GM19240 (cell line): Measurements from ENCODE around the gene PRCP.

ENCODE experiments used
- DNase-seq: peaks from one replicate; pipeline ENCODE4 v3.0.0; 2011; ENCODE audit warnings: low spot score; ENCODE audit not compliant: insufficient read length

PRCP gene

DNA sequence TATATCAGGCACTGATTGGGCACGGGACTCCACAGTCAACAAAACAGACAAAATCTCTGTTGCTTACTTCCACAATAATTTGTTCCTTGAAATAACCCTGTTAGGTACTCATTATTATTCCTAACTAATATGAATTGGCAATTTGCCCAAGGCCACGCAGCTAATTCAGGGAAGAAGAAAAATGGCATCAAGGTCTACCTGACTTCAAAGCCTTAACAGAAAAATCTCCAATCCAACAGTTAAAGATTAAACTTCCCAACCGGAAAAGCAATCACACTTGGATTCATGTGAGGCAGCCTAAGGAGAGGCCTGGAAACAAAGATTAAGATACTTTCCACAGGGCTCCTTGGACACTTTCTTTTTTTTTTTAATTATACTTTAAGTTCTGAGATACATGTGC is 68.9 kb downstream of the PRCP start:
- DNase-seq, result no peak

DNA sequence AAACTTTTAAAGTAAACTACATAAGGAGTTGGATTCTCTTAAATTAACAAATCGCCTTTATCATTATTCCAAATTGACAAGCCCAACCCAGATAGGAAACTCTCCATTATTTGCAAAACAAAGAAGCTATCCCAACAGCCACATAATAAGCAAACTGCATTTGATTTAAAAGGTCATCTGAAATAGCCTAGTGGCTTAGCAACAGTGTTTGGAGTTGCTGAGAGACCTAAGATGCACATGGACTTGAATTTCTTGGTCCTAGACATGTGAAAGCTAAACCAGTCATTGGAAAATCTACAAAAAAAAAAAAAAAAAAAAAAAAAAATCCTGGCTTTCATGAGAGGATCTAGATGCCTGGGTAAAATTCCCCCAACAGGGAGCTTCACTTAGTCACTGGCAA is 69.5 kb downstream of the PRCP start:
- DNase-seq, result no peak

DNA sequence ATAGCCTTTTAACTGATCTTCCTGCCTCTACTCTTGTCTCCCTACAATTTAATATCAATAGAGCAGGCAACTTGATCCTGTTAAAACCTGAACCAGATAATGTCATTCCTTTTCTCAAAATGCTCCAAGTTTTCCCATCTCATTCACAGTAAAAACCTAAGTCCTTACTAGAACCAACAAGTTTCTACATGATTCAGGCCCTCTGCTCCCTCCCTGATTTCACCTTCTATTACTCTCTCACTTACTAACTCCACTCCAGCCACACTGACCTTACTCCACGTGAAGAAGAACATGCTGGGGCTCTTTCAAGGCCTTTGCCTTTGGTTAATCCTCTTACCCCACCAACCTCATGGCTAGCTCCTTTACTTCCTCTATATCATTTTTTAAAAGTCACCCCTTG is 71.1 kb downstream of the PRCP start:
- DNase-seq, result no peak

DNA sequence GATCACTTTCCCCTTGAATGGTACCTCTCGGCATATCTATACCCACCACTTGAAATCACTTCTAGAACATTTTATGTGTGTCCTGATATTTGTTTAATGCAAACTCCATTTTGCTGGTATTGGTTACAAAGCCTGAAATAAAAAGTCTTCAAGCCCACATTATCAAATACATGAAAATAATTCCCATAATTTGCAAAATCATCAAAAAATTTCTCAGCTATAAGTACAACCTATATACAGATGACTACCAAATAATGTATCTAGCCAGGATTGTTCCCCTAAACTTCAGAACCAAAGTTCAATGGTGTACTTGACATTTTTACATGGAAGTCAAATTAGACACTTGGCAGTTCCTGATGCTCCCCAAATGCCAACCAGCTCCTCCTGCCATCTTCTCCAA is 71.8 kb downstream of the PRCP start:
- DNase-seq, result no peak

DNA sequence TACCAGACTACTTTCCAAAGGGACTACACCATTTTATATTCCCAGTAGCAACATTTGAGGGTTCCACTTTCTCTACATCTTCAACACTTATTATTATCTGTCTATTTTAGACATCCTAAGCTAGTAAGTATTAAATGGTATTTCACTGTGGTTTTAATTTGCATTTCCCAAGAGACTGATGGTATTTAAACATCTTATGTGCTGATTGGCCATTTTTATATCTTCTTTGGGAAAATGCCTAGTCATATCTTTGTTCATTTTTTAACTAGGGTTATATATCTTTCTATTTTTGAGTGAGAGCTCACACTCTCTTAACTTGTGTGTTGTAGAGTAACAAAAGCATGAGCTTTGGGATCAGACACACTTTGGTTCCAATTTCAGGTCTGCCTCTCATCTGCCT is 73.7 kb downstream of the PRCP start:
- no peak for DNase-seq

DNA sequence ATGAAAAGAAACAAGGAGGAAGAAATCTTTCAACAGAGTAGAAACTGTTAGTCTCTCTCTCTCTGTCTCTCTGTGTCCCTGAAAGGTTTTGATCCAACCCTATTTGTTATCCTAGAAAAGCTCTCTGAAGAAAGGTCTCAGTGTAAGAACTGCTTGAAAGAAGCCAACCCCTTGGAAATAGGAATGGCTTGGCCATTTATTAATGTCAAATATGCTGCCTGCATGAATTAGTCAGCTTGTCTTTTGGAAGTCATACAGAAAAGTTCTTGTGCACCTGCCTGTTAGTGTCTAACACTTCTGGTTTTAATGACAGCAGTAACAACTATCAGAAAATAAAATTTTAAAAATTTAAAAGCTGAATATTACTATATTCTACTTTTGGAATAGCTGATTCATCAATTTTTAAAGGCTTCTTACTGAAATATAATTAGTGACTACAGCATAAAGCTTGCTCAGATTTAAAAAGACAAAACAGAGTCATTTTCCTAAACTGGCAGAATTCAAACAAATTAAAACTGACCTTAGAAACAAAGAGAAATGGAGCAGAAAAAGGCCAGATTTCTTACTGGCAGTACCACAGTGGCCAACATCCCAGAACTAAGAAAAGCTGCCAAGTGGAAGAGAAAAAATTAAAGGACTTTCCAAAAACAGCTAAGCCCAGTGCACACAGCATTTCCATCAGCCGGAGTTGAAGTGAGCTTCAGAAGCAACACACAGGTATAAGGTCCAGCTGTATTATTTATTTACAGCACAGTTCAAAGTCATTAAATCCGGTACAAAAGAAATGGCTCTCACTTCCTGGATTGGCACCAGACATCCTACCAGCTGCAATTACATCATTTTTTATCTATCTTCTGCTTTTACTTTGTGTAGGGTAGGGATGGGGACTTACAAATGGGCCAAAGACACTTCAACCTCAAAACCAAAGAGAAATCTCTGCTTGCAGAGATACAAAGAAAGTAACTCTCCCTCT is 76.3 kb downstream of the PRCP start:
- no peak for DNase-seq

DNA sequence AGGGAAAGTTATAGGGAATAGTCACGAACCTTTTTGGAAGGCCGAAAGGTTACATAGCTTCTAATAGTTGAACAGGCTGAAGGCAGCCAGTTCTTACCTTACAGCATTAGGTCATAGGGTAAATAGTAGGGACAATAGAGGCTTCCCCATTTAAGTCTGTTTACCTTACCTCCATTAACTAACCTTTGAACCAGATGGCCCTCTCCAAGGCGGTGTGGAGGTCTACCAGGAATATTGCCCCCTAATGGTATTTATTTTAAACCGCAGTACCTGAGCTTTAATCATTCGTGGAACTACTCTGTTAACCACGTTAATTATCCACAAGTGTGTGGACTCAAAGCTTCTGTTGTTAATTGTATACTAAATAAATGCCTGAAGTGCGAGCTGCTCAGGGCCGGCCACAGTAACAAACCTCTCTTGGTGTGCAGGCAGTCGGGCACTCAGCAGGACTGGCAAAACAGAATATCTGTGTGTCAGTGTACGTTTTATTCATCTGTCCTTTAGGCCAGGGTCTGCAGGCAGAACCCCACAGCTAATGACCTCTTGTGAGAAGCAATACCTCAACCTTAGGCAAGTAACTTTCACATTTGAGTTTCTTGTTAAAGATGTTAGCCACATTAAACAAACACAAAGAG is 81.7 kb downstream of the PRCP start:
- DNase-seq, result no peak

DNA sequence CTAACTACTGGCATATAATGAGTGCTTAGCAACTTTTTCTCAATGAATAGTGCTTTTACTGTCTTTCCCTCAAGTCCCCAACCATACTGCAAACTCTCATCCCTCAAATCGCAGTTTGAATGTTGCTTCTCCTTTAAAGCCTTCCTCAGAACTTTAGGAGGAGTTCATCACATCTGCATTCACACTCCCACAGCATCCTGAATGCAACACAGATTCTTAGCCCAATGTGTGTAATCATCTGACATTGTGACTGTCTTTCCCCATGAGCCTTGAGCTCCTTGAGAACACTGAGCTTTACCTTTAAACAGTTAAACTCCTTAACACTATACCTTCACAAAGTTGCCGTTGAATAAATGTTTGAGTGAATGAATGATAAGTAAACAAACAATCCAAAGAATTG is 84.8 kb downstream of the PRCP start:
- DNase-seq, result no peak

DNA sequence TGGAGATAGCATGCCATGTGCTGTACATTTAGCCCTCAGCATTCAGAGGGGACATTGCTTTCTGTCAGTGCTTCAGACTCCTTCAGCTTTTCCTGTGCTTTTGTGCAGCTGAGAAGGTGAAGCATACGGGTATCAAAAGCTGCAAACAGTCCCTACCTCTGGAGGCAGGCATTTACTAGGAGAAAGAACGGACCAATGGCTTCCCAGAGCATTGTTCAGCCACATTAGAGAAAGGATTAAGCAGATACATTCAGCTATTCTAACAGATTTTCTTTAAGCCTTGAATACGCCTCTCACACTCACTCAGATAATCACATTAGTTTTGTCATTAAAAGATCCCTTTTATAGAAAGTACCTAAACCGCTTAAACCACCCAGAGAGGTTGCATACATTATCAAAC is 85.9 kb downstream of the PRCP start:
- no peak for DNase-seq

DNA sequence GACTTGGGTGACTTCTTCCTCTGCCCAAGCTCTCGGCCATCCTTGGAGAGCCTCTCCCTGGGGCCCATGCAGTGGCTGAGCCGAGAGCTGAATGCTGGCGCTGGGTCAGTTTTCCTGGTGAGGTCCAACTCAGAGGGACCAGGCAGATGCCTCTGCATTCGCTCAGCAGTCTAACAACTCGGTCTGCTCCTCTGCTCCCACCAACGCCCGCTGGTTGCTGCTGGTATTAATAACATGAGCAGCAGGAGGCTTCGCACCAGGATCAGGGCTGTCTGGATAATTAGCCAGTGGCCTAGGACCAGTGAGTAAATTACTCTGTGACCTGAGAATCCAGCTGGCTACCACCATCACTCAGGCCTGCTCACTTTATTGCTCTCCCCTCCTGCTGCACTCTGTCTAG is 88.9 kb downstream of the PRCP start:
- no peak for DNase-seq

DNA sequence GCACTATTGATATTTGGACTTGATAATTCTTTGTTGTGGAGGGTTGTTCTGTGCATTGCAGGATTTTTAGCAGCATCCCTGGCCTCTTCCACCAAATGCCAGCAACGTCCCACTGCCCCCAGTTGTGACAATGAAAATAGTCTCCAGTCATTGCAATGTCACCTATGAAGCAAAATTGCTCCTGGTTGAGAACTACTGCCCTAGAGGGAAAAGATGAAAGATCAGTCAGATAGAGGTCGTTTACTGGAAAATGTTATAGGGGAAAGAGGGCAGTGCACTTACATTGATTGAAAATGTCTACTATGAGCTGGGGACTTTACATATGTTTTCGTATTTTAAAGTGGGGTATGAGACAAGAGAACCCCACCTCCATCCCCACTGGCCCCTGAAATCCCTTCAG is 89.5 kb downstream of the PRCP start:
- DNase-seq, result no peak

DNA sequence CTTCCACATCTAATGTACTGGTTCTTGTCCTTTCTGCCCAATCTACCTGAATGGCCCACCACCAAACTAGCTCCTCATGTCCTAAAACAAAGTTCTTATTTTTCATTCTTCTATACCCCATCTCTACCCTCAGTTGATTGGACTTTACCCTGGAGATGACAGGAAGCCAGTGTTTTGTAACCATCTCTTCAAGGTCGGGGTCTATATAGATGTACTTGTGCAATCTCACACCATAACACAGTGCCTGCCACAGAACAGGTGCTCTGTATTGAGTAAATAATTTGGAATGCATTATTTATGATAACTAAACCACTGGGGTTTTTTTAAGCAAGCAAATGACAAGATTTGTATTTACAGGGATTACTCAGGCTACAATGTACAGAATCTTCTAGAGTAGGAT is 89.9 kb downstream of the PRCP start:
- no peak for DNase-seq

DNA sequence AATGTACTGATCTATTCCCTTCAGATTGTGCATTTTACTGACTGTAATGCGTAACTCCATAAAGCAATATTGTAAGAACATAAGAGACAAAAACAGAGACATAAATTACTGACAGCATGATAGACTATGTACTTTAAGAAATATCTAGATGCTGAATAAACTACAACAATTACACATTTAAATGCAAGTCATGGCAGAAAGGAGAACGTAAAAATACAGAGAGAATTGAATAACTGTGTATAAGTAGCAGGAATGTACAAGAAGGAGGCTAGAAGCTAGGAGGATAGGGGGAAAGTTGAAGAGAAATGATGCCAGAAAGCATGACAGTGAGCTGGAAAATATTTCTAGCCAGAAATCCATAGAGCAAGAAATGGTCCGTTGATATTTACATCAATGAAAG is 92.6 kb downstream of the PRCP start:
- DNase-seq, result no peak

DNA sequence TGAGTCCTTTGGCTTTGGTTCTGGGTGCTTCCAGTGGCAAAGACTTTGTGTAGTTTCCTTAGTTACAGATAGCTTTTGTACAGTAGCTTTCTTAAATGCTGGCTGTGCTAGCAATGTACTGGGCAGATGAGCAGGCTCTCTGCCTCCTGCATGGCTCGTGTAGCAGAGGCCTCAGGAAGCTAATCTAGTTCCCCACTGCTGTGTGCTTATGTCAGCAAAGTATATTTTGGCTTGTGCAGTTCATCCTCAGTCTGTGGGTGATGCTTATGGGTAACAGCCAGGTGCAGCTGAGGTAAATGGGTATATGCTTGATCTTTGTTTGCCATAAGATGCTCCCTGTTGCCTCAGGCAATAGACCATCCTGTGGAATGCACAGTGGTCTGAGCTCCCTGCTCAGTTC is 97.5 kb downstream of the PRCP start:
- DNase-seq, result no peak

DNA sequence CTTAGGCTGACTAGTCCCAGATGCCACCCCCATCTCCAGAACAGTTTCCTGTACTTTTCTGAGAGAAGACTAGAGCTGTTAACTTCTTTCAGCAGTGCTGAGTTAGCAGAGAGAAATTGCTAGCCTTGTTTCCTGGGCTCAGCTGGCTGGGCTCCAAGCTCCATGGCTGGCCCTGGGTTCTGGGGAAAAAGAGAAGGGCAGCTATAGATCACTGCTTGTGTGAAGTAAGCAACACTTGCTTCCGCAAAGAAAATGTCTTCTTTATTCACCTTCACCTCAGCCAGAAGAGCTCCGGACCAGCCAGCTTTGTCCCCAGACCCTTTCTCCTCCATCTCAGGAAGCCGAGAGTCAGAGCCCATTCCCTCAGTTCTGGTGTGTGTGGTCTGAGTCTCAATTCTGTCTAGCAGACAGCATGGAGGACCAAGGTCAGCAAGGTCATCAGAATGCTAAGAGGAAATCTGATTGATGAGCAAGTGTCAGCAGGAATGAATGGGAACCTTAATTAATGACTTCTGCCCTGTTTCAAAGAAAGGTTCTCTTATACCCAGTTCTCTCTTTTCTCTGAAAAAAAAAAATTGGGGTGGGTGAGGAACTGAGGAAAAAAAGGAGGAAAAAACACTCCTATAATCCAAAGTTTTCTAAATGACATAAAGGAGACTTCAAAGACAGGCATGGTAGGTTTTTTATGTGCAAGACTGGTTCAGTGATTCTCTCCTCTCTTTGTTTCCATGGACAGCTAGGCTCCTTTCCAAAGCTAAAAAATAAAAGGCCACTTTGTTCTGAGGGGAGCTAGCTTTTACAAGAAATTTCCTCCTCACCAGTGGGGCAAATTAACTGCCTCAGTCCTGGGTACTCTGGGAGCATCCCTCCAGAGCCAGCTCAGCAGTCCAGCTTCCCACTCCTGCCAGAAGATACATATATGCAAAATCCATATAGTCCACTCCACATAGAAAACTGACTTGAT is 103.0 kb downstream of the PRCP start:
- no peak for DNase-seq

DNA sequence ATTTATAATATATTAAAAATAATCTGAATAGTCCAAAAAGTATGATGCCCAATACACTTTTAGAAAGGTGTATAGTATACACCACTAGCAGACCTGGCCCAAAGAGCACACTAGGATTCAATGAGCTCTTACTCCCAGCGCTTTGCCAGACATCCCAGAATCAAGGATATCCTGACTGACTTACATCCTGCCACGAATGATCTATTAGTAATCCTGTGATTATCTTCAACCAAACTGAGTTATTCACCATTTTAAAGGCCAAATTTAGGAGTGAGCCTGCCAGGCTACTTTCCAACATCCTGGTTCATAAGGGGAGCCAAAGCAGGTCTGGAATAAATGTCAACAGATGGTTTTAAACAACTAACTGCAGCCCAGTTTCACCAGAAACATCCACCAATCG is 105.7 kb downstream of the PRCP start:
- no peak for DNase-seq

DNA sequence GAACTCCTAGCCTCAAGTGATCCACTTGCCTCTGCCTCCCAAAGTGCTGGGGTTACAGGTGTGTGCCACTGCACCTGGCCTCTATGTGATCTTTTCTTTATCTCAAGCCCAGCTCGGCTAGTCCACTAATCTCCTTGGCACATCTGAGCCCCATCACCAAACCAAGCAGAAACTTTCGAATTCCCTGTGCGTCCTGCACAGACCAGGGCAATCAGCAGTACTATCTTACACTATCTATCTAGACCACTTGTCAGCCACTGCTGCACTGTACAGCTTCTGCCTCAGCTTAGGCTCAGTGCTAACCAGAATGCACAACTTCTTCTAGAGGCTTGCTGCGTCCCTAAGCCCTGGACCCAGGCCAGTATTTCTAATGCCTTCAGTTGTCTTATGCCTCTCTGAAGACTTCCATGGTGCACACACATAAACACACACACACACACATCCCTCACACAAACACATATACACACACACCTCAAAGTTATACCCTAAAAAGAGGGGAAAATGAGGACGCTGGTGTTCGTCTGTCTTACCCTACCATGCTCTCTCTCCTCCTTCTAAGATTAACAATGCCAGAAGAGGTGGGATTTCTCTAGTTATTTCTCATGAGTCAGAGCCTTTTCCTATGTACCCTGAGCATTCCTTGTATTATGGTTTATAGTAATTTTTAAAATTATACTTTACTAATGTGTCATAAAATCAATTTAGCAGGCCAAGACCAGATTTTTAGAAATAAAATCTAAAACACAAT is 107.2 kb downstream of the PRCP start:
- no peak for DNase-seq

DNA sequence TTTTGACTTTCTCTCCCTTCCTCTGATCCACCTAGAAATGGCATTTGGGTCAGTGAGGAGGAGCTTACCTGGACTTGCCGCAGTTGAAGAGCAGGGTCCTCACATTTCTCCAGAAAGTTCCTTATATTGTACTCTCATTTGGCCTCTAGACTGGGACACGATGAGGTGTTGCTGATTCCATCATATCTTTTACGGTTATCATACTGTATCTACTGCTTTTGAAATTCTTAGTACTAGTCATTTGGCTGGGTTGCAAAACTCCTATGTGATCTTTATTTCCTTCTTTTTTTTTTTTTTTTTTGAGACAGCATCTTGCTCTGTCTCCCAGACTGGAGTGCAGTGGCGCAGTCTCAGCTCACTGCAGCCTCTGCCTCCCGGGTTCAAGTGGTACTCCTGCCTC is 107.9 kb downstream of the PRCP start:
- no peak for DNase-seq

DNA sequence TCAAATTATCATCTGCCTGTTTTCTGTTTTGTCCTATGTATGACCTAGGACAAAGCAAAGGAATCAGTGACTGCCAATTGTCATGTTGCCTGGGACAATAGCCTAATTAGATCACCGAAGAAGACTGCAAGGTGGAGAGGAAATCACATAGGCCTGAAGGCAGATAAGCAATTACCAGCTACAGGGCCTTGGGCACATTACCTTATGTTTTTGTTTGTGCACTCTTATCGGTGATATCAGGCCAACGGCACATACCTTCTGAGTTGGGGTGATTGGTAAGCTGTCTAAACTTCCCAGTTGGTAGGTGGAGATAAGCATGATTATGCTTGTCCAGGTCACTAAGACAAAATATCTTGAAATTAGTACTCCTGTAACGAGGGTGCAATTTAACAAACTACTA is 108.5 kb downstream of the PRCP start:
- DNase-seq, result no peak

DNA sequence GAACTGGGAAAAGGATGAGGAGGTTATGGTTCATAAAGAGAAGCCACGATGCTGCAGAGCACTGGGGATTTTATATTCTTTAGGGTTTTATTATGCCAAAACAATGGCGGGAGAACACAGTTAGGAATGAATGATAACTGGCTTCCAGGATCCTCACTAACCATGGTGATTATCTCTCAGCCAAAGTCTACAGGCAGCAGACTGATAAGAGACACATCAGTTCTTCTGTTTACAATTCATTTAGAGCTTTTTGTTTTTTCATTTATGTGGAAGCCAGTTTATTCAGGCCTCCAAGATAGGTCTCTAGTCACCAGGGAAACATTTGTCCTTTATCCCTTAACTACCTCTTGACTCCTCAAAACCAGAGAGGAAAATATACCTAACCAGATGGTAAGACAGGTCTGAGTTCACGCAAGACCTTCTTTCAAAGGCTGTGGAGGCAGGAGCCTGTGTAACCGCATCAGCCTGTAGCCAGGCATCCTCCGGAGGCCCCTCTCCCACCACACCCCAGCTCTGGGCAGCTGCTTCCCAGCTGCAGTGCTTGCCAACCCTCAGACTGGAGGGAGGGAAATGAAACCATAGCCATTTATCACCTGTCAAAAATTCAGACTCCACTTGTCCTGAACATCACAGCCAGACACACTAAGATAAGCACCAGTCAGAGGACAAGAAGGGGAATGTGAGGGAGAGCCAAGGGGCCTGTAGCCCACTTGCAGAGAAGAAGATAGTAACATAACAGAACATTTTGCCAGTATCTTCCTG is 109.3 kb downstream of the PRCP start:
- DNase-seq, result no peak
